Measurements from ENCODE around the gene SP2. TPM values are rescaled to one million over a fixed set of nuclear protein-coding genes. Genes with fewer than 3 reads are reported as not detected.
A peak's percentile ranks its signal among the peaks of the same experiment; 100 is the strongest.

SP2 gene
- total RNA-seq, 4 donors from 2014 or later, result 8.6 to 29.7 (median 16.6) TPM

- H3K4me3 ChIP-seq, result no peak overlapping the region
- no peaks in the 10 kb centered on the region for H3K9me3 ChIP-seq
- H3K27me3 ChIP-seq, result no peaks in the 10 kb centered on the region
- no peaks in the 10 kb centered on the region for H3K36me3 ChIP-seq
- peaks cover 0 to 34% (median 4%) of the 10 kb centered on the region in 4 donors for H3K4me1 ChIP-seq
- DNase-seq, result no peak
- no peak overlapping the region for H3K27ac ChIP-seq
- TF ChIP-seq, protein P1, sequence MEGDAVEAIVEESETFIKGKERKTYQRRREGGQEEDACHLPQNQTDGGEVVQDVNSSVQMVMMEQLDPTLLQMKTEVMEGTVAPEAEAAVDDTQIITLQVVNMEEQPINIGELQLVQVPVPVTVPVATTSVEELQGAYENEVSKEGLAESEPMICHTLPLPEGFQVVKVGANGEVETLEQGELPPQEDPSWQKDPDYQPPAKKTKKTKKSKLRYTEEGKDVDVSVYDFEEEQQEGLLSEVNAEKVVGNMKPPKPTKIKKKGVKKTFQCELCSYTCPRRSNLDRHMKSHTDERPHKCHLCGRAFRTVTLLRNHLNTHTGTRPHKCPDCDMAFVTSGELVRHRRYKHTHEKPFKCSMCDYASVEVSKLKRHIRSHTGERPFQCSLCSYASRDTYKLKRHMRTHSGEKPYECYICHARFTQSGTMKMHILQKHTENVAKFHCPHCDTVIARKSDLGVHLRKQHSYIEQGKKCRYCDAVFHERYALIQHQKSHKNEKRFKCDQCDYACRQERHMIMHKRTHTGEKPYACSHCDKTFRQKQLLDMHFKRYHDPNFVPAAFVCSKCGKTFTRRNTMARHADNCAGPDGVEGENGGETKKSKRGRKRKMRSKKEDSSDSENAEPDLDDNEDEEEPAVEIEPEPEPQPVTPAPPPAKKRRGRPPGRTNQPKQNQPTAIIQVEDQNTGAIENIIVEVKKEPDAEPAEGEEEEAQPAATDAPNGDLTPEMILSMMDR (IDR thresholded peaks at IDR 0.05), result no peak
- TF ChIP-seq POLR2A (IDR thresholded peaks at IDR 0.05), result no peak
These were observed 66.9 kb downstream of the SP2 start for GRCh38 chr17:47962901-47963300.

DNA sequence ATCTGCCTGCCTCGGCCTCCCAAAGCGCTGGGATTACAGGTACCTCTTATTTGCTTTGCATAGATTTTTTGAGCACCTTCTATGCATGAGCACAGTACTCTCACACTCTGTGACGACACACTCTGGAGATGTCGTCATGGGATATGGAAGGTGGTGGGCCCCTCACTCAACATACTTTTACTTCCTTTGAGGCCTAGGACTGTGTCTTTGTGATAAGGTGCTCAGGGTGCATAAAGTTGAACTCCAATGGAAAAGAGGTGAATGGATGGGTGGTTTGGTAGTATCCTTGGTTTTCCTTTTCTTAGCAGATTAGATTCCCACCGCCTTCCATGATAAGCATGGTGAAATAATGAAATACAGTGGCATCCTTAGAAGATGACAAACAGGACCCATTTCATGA lies 68.8 kb downstream of the SP2 start:
- Histone ChIP-seq H3K9me3 (no peaks in the 10 kb centered on the region), H3K27me3 (no peaks in the 10 kb centered on the region), H3K4me1 (peaks cover 0 to 36% (median 4%) of the 10 kb centered on the region in 4 donors), H3K4me3 (no peak overlapping the region), H3K36me3 (no peaks in the 10 kb centered on the region), H3K27ac (peak overlapping the region in 3 of 4 donors; percentile 62 to 90 (median 88))
- TF ChIP-seq, protein P1 (IDR thresholded peaks at IDR 0.05), result no peak
- no peak for TF ChIP-seq POLR2A (IDR thresholded peaks at IDR 0.05)
- no peak for DNase-seq

DNA sequence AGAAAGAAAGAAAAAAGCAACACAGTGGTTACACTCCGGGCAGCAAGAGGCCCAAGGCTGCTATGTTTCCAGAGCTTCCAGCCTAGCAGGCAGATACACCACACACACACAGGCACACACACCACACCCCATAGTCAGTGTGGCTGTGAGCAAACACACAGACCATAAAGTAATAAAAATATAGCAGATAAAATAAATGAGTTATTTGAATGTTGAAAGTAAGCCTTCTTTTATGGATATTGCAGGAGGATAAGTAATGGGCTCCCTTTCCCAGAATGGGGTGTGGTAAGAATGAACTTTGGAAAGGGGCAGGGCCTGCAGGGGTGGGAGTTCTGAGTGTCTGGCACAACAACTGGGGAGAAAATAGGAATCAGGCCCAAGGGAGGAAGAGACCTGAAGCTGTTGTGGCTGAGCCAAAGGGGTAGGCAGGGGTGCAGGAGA lies 70.1 kb downstream of the SP2 start:
- no peaks in the 10 kb centered on the region for H3K9me3 ChIP-seq
- peak overlapping the region in 3 of 4 donors; percentile 70 to 90 (median 88) for H3K27ac ChIP-seq
- peak in 2 of 3 donors; percentile 75 to 85 for DNase-seq
- no peaks in the 10 kb centered on the region for H3K27me3 ChIP-seq
- peaks cover 0 to 35% (median 6%) of the 10 kb centered on the region in 4 donors for H3K4me1 ChIP-seq
- H3K4me3 ChIP-seq, result peak overlapping the region in 2 of 4 donors; percentile 16 to 30
- TF ChIP-seq, protein P1 (IDR thresholded peaks at IDR 0.05), result no peak
- TF ChIP-seq POLR2A (IDR thresholded peaks at IDR 0.05), result peak; percentile 40 to 78
- H3K36me3 ChIP-seq, result no peaks in the 10 kb centered on the region

DNA sequence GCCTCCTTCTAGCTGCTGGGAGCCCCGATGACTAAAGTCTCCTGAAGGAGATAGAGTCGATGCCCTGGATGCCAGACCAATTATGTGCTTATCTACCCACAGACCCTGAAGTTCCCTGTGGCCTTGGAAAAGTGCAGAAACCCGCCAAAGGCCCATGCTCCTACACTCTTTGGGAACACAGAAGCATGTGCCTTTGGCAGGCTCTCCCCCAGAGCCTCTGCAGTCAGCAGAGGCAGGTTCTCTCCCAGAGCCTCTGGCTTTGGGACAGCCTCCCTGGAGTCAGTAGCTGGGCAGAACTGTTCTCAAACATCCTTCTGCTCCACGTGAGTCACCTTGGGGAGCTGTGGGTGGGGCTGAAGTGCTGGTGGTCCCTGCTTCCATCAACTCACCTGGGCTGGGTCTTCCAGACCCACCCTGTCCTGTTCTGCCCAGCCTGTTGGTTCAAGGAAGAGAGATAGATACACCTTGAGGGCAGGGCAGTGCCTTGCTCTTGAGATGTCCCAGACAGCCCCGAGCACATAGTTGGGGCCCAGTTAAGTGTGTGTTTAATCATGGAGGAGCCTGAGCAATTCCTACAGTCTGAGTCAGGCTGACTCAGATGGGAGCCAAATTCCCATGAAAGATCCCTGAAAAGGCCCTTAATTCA lies 71.7 kb downstream of the SP2 start:
- H3K36me3 ChIP-seq, result no peaks in the 10 kb centered on the region
- peak in 2 of 3 donors; percentile 70 to 77 for DNase-seq
- H3K4me1 ChIP-seq, result peaks cover 0 to 43% (median 6%) of the 10 kb centered on the region in 4 donors
- TF ChIP-seq POLR2A (IDR thresholded peaks at IDR 0.05), result peak in 1 of 2 donors; percentile 47
- TF ChIP-seq, protein P1 (IDR thresholded peaks at IDR 0.05), result no peak
- no peaks in the 10 kb centered on the region for H3K27me3 ChIP-seq
- H3K9me3 ChIP-seq, result no peaks in the 10 kb centered on the region
- H3K27ac ChIP-seq, result peak overlapping the region in 3 of 4 donors; percentile 70 to 90 (median 88)
- H3K4me3 ChIP-seq, result peak overlapping the region in 1 of 4 donors; percentile 30

- no peak for DNase-seq
- Histone ChIP-seq H3K27ac (peak overlapping the region in 1 of 4 donors; percentile 90), H3K27me3 (no peaks in the 10 kb centered on the region), H3K9me3 (no peaks in the 10 kb centered on the region), H3K36me3 (peaks cover 0 to 7% (median 0%) of the 10 kb centered on the region in 3 donors), H3K4me3 (no peak overlapping the region), H3K4me1 (peaks cover 0 to 43% (median 6%) of the 10 kb centered on the region in 4 donors)
- TF ChIP-seq, protein P1 (IDR thresholded peaks at IDR 0.05), result no peak
- TF ChIP-seq POLR2A (IDR thresholded peaks at IDR 0.05), result no peak
These were observed 72.8 kb downstream of the SP2 start for GRCh38 chr17:47968836-47969235.
